H1 (cell line): ENCODE data around the gene AMN. TPM values are rescaled to one million over a fixed set of nuclear protein-coding genes. Genes with fewer than 3 reads are reported as not detected.

ENCODE experiments used
- CTCF ChIA-PET: fragments of 300-600 bp; sonication (Branson Sonifier 250); formaldehyde crosslinking; loops from one replicate; lab custom pipeline; 2021; ENCODE audit not compliant: partially characterized antibody; lab: Charles Lee
- POLR2A ChIA-PET: fragments of 300-600 bp; sonication (Branson Sonifier 250); formaldehyde crosslinking; loops from one replicate; lab custom pipeline; 2021; ENCODE audit warnings: inconsistent platforms; ENCODE audit not compliant: partially characterized antibody; lab: Charles Lee
- DNase-seq, 2 experiments: peaks; one replicate each; pipeline versions ENCODE4 v3.0.0 to v3.0.0-alpha.2; 2010 to 2022; ENCODE audit warnings: low spot score in 2 of 2, low read depth in 1 of 2, mixed read lengths in 1 of 2
- FAIRE-seq: peaks from 2 replicates; lab custom pipeline; 2011; peaks lifted over from hg19 to GRCh38; lab: Jason Lieb, UNC
- H2AFZ ChIP-seq: 2 replicates; pipeline ENCODE4 v1.8.1; 2012; ENCODE audit warnings: low read length, inconsistent platforms
- H2AK5ac ChIP-seq: 2 replicates; pipeline ENCODE4 v1.6.1; 2013; ENCODE audit warnings: low read depth, low read length
- H2BK120ac ChIP-seq: replicated peaks from 2 replicates; pipeline ENCODE3; 2013; ENCODE audit warnings: low read depth, low read length, inconsistent platforms
- H2BK12ac ChIP-seq: 2 replicates; pipeline ENCODE4 v1.6.1; 2013; ENCODE audit warnings: low read depth, low read length
- H2BK15ac ChIP-seq: 2 replicates; pipeline ENCODE4 v1.6.1; 2013; ENCODE audit warnings: low read length
- H2BK20ac ChIP-seq: 2 replicates; pipeline ENCODE4 v1.6.1; 2013; ENCODE audit warnings: low read length
- H2BK5ac ChIP-seq: 2 replicates; pipeline ENCODE4 v1.6.1; 2013; ENCODE audit warnings: low read depth, low read length
- H3K14ac ChIP-seq: 2 replicates; pipeline ENCODE4 v1.6.1; 2013; ENCODE audit warnings: inconsistent platforms; ENCODE audit not compliant: insufficient read length
- H3K18ac ChIP-seq: 2 replicates; pipeline ENCODE4 v1.6.1; 2013; ENCODE audit warnings: low read length; ENCODE audit errors: extremely low read depth
- H3K23ac ChIP-seq: 2 replicates; pipeline ENCODE4 v1.6.1; 2013; ENCODE audit warnings: inconsistent platforms; ENCODE audit not compliant: insufficient read length
- H3K23me2 ChIP-seq: 2 replicates; pipeline ENCODE4 v1.6.1; 2013; ENCODE audit warnings: low read depth, low read length
- H3K27ac ChIP-seq: 2 replicates; pipeline ENCODE4 v1.6.1; 2011; ENCODE audit warnings: low read depth, low read length, inconsistent platforms
- H3K27me3 ChIP-seq, 4 experiments: replicated peaks in 1 of 4; 1 replicate in 1 of 4; 2 replicates in 3 of 4; pipeline versions ENCODE4 v1.6.1 to v1.8.1; 2011 to 2013; ENCODE audit warnings: low read length in 3 of 4, mild to moderate bottlenecking in 3 of 4, inconsistent platforms in 2 of 4, mixed read lengths in 2 of 4, moderate library complexity in 1 of 4; ENCODE audit not compliant: control insufficient read depth in 3 of 4, insufficient read depth in 3 of 4; ENCODE audit errors: extremely low read depth in 1 of 4
- H3K36me3 ChIP-seq, 4 experiments: 2 replicates each; pipeline versions ENCODE4 v1.6.1 to v1.8.1; 2011 to 2013; ENCODE audit warnings: mild to moderate bottlenecking in 4 of 4, low read length in 3 of 4, moderate library complexity in 2 of 4, control low read depth in 1 of 4, inconsistent platforms in 1 of 4; ENCODE audit not compliant: insufficient read depth in 4 of 4, control insufficient read depth in 2 of 4
- H3K4ac ChIP-seq: replicated peaks from 2 replicates; pipeline ENCODE3; 2013; ENCODE audit warnings: low read length, low read depth, mixed read lengths, inconsistent platforms; ENCODE audit not compliant: insufficient read length
- H3K4me1 ChIP-seq, 4 experiments: replicated peaks in 1 of 4; 1 replicate in 1 of 4; 2 replicates in 3 of 4; pipeline versions ENCODE4 v1.6.1 to v1.8.1; 2011 to 2013; ENCODE audit warnings: low read length in 3 of 4, inconsistent platforms in 2 of 4, mixed read lengths in 1 of 4; ENCODE audit not compliant: insufficient read depth in 4 of 4, control insufficient read depth in 3 of 4
- H3K4me2 ChIP-seq, 2 experiments: 2 replicates each; pipeline versions ENCODE4 v1.6.1 to v1.8.1; 2011 to 2013; ENCODE audit warnings: low read depth in 2 of 2, low read length in 2 of 2, control low read depth in 1 of 2, inconsistent platforms in 1 of 2, mild to moderate bottlenecking in 1 of 2; ENCODE audit not compliant: insufficient read depth in 1 of 2
- H3K4me3 ChIP-seq, 4 experiments: fragments of 200-600, 300-600 bp in 1 of 4; sonication (generic), shearing (Covaris generic), sonication (Bioruptor Twin) in 1 of 4; 2 replicates each; pipeline versions ENCODE4 v1.5.1 to v1.8.1; 2011 to 2016; ENCODE audit warnings: low read length in 4 of 4, low read depth in 3 of 4, control low read depth in 2 of 4, inconsistent platforms in 2 of 4, mild to moderate bottlenecking in 2 of 4, mixed read lengths in 1 of 4, moderate library complexity in 1 of 4; ENCODE audit not compliant: insufficient read depth in 2 of 4; ENCODE audit errors: extremely low read depth in 1 of 4
- H3K56ac ChIP-seq: replicated peaks from 2 replicates; pipeline ENCODE3; 2013; ENCODE audit warnings: low read depth, mild to moderate bottlenecking, mixed read lengths, low read length, inconsistent platforms; ENCODE audit not compliant: insufficient read length
- H3K79me1 ChIP-seq: 2 replicates; pipeline ENCODE4 v1.6.1; 2013; ENCODE audit warnings: low read depth, low read length, control low read depth
- H3K79me2 ChIP-seq, 2 experiments: 2 replicates each; pipeline versions ENCODE4 v1.6.1 to v1.8.1; 2012 to 2013; ENCODE audit warnings: low read length in 2 of 2, mild to moderate bottlenecking in 2 of 2, inconsistent platforms in 1 of 2; ENCODE audit not compliant: insufficient read depth in 2 of 2, control insufficient read depth in 1 of 2
- H3K9ac ChIP-seq, 4 experiments: replicated peaks in 1 of 4; 1 replicate in 1 of 4; 2 replicates in 3 of 4; pipeline versions ENCODE4 v1.6.1 to v1.8.1; 2011 to 2013; ENCODE audit warnings: low read depth in 3 of 4, low read length in 3 of 4, control low read depth in 2 of 4, mild to moderate bottlenecking in 2 of 4, moderate library complexity in 2 of 4, inconsistent platforms in 1 of 4; ENCODE audit errors: extremely low read depth in 1 of 4
- H3K9me3 ChIP-seq, 2 experiments: 2 replicates each; pipeline versions ENCODE4 v1.6.1 to v1.8.1; 2012 to 2013; ENCODE audit warnings: mild to moderate bottlenecking in 2 of 2, moderate library complexity in 2 of 2, control low read depth in 1 of 2, inconsistent platforms in 1 of 2, low read depth in 1 of 2, low read length in 1 of 2, mixed read lengths in 1 of 2; ENCODE audit not compliant: insufficient read depth in 2 of 2
- H4K20me1 ChIP-seq, 2 experiments: replicated peaks in 1 of 2; 2 replicates each; pipeline versions ENCODE3 to v1.8.1; 2011 to 2013; ENCODE audit warnings: inconsistent platforms in 2 of 2, low read length in 2 of 2, mild to moderate bottlenecking in 1 of 2; ENCODE audit not compliant: insufficient read depth in 2 of 2, control insufficient read depth in 1 of 2
- H4K5ac ChIP-seq: 2 replicates; pipeline ENCODE4 v1.6.1; 2013; ENCODE audit warnings: low read length, low read depth, mixed read lengths, inconsistent platforms; ENCODE audit not compliant: insufficient read length
- H4K8ac ChIP-seq: 2 replicates; pipeline ENCODE4 v1.8.0; 2013; ENCODE audit warnings: mild to moderate bottlenecking, moderate library complexity, low read length, inconsistent platforms; ENCODE audit not compliant: insufficient read depth; ENCODE audit errors: extremely low read depth
- H4K91ac ChIP-seq: replicated peaks from 2 replicates; pipeline ENCODE3; 2013; ENCODE audit warnings: low read length, mixed read lengths, inconsistent platforms; ENCODE audit not compliant: insufficient read length
- ATF3 ChIP-seq: IDR thresholded peaks from 2 replicates; pipeline ENCODE4 v1.6.1; 2011; ENCODE audit warnings: low read depth, mild to moderate bottlenecking, low read length; ENCODE audit not compliant: insufficient read depth
- BCL11A ChIP-seq, 2 experiments: IDR thresholded peaks; one replicate each; pipeline ENCODE4 v1.6.1; 2011; ENCODE audit warnings: low read depth in 2 of 2, low read length in 2 of 2, mild to moderate bottlenecking in 2 of 2
- CHD2 ChIP-seq: IDR thresholded peaks from 2 replicates; pipeline ENCODE4 v1.6.1; 2012; ENCODE audit warnings: low read length, improper control_type of control experiment
- EGR1 ChIP-seq: IDR thresholded peaks from 2 replicates; pipeline ENCODE4 v1.6.1; 2011; ENCODE audit warnings: low read depth, low read length, borderline replicate concordance
- FOSL1 ChIP-seq: IDR thresholded peaks from 2 replicates; pipeline ENCODE4 v1.6.1; 2011; ENCODE audit warnings: mild to moderate bottlenecking, low read depth, low read length, moderate library complexity; ENCODE audit not compliant: insufficient read depth
- GTF2F1 ChIP-seq: IDR thresholded peaks from 2 replicates; pipeline ENCODE4 v1.6.1; 2012; ENCODE audit warnings: low read depth, low read length, improper control_type of control experiment, borderline replicate concordance
- KDM5A ChIP-seq: fragments of 200-600 bp; IDR thresholded peaks from 2 replicates; pipeline ENCODE4 v1.7.1; 2012; ENCODE audit warnings: mild to moderate bottlenecking, low read length, inconsistent platforms, mixed read lengths
- POLR2AphosphoS5 ChIP-seq: IDR thresholded peaks from 2 replicates; pipeline ENCODE4 v1.6.1; 2011; ENCODE audit warnings: low read depth, low read length
- RFX5 ChIP-seq: IDR thresholded peaks from 2 replicates; pipeline ENCODE4 v1.6.1; 2011; ENCODE audit warnings: low read depth, low read length, improper control_type of control experiment, borderline replicate concordance
- RXRA ChIP-seq: IDR thresholded peaks from 2 replicates; pipeline ENCODE4 v1.6.1; 2011; ENCODE audit warnings: low read depth, mild to moderate bottlenecking, low read length, moderate library complexity; ENCODE audit not compliant: insufficient read depth
- SAP30 ChIP-seq: fragments of 300-600 bp; sonication (generic); IDR thresholded peaks from 2 replicates; pipeline ENCODE4 v1.7.1; 2012; ENCODE audit warnings: low read length, moderate library complexity, mild to moderate bottlenecking, inconsistent platforms; ENCODE audit not compliant: insufficient read depth, insufficient replicate concordance
- SP2 ChIP-seq: IDR thresholded peaks from 2 replicates; pipeline ENCODE4 v1.6.1; 2012; ENCODE audit warnings: mild to moderate bottlenecking, low read length, inconsistent platforms
- SP4 ChIP-seq: IDR thresholded peaks from 2 replicates; pipeline ENCODE4 v1.6.1; 2012; ENCODE audit warnings: low read length, inconsistent platforms
- SUZ12 ChIP-seq: fragments of 200-600 bp; sonication (generic); IDR thresholded peaks from 2 replicates; pipeline ENCODE4 v1.6.1; 2012; ENCODE audit warnings: mild to moderate bottlenecking, inconsistent platforms, low read length, moderate library complexity, mixed read lengths
- WGBS, 2 experiments: shearing (Covaris generic) in 1 of 2; methylation state at CpG; one replicate each; pipeline versions ENCODE4 v1.1.6 to v1.1.7; 2013 to 2015; ENCODE audit warnings: low lambda C conversion rate in 2 of 2, mixed read lengths in 2 of 2, inconsistent platforms in 1 of 2, low coverage in 1 of 2, missing lambda C conversion rate in 1 of 2; ENCODE audit not compliant: insufficient replicate concordance in 2 of 2, insufficient coverage in 1 of 2, insufficient read length in 1 of 2; ENCODE audit errors: extremely low coverage in 1 of 2, missing lambda C conversion rate in 1 of 2; 5-methylcytosine and 5-hydroxymethylcytosine counted together
- polyA plus RNA-seq, 7 experiments: library from polyadenylated mRNA; depleted of rRNA in 3 of 7; stranded (reverse) in 5 of 7; unstranded in 2 of 7; fragments of >200 nt in 5 of 7; fragments of 200-250 nt in 2 of 7; gene quantifications; 1 replicate in 5 of 7; 2 replicates in 1 of 7; 4 replicates in 1 of 7; pipeline versions ENCODE4 v1.2.1 to v1.2.3, GENCODE V29; 2011 to 2013; ENCODE audit warnings: missing spikeins in 2 of 7, mixed read lengths in 2 of 7
- total RNA-seq: library from RNA; stranded (reverse); fragmentation: NEBNext Ultra II Directional; extraction: Animal tissue kit (Norgen Biotek cat#: 25700); gene quantifications from 2 replicates; pipeline ENCODE4 v1.2.1, GENCODE V29; 2021

The AMN gene
- total and polyA plus RNA-seq, 2 of the 8 experiments (the other 6 are each of a cell fraction or from before 2014, with no cell fraction given) = 0.77 to 1.5 TPM

DNA sequence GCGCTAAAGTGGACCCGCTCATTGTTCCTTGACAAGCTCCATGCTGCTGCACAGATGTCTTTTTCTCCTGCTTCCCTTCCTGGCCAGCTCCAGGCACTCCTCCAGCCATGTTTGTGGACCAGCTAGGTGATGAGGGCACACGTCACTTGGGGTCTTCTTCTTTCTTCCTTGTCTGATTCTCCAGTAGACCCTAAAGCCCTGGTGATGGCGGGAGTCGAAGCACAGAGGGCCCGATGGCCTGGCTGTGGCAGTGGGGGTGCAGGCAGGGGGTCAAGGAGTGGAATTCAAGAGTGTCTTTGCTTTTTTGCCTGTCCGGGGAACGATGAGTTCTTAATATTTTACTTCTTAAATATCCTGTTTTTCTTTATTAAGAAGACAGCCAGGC, 23.0 kb upstream of the AMN start:
- Histone ChIP-seq H3K14ac (no peak overlapping the region), H3K23me2 (no peaks in the 10 kb centered on the region), H4K5ac (no peak overlapping the region), H3K4me3 (no peak overlapping the region), H3K4ac (no peak overlapping the region), H4K91ac (no peak overlapping the region), H3K27me3 (no peaks in the 10 kb centered on the region), H3K9ac (no peak overlapping the region), H2AFZ (no peak overlapping the region), H4K20me1 (peaks cover 2 to 3% of the 10 kb centered on the region in 2 experiments), H3K56ac (no peak overlapping the region), H2BK15ac (no peak overlapping the region), H3K9me3 (no peaks in the 10 kb centered on the region), H3K18ac (0 out of 2 replicates have a peak overlapping the region, but pooled peaks have one; percentile 32), H2BK12ac (no peak overlapping the region), H3K36me3 (peaks cover 0 to 3% (median 0%) of the 10 kb centered on the region in 4 experiments; a peak in 2 of 8 replicates), H3K79me1 (no peaks in the 10 kb centered on the region), H4K8ac (no peak overlapping the region), H3K79me2 (no peaks in the 10 kb centered on the region), H3K27ac (no peak overlapping the region), H3K4me1 (no peaks in the 10 kb centered on the region), H3K23ac (no peak overlapping the region), H2BK5ac (0 out of 2 replicates have a peak overlapping the region, but pooled peaks have one; percentile 2), H2AK5ac (no peak overlapping the region), H2BK20ac (no peak overlapping the region), H2BK120ac (no peak overlapping the region), H3K4me2 (no peak overlapping the region)
- CTCF ChIA-PET = no interaction called here
- no peak for TF ChIP-seq BCL11A (IDR thresholded peaks at IDR 0.05; ENCODE audit: low read depth in 2 of 2, low read length in 2 of 2)
- no peak for TF ChIP-seq CHD2
- no peak for TF ChIP-seq SP4
- TF ChIP-seq GTF2F1 = no peak
- TF ChIP-seq SP2 = no peak
- TF ChIP-seq SUZ12 = no peak
- no peak for TF ChIP-seq SAP30
- no peak for TF ChIP-seq POLR2AphosphoS5
- no peak for TF ChIP-seq KDM5A
- TF ChIP-seq ATF3 = no peak
- TF ChIP-seq EGR1 = no peak
- no peak for TF ChIP-seq RXRA
- TF ChIP-seq FOSL1 = no peak
- TF ChIP-seq RFX5 = no peak
- 90% methylated on average over 8 of the region's 8 CpGs; no CpG with 5 or more reads in 1 of the 2 experiments for WGBS, 2 experiments
- POLR2A ChIA-PET = no interaction called here
- no peak for FAIRE-seq
- DNase-seq = no peak
